Measurements from ENCODE around the gene FKBP10. TPM values are rescaled to one million over a fixed set of nuclear protein-coding genes. Genes with fewer than 3 reads are reported as not detected.

Gene FKBP10
- polyA plus RNA-seq, 1 of the 3 experiments (the other 2 are of a cell fraction) = 360 TPM

- no peak for TF ChIP-seq GATA2 (CRISPR knock-in tag; IDR thresholded peaks at IDR 0.05)
- no peak for TF ChIP-seq TCF12 (IDR thresholded peaks at IDR 0.05)
- TF ChIP-seq POLR2AphosphoS5 (IDR thresholded peaks at IDR 0.05; ENCODE audit: low read depth, low read length) = no peak
- TF ChIP-seq, protein P1, sequence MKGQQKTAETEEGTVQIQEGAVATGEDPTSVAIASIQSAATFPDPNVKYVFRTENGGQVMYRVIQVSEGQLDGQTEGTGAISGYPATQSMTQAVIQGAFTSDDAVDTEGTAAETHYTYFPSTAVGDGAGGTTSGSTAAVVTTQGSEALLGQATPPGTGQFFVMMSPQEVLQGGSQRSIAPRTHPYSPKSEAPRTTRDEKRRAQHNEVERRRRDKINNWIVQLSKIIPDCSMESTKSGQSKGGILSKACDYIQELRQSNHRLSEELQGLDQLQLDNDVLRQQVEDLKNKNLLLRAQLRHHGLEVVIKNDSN (IDR thresholded peaks at IDR 0.05; ENCODE audit: borderline replicate concordance, low read depth) = no peak
Measured at GRCh38 chr17:41803049-41804020, 9.5 kb upstream of the FKBP10 start (continued).

DNA sequence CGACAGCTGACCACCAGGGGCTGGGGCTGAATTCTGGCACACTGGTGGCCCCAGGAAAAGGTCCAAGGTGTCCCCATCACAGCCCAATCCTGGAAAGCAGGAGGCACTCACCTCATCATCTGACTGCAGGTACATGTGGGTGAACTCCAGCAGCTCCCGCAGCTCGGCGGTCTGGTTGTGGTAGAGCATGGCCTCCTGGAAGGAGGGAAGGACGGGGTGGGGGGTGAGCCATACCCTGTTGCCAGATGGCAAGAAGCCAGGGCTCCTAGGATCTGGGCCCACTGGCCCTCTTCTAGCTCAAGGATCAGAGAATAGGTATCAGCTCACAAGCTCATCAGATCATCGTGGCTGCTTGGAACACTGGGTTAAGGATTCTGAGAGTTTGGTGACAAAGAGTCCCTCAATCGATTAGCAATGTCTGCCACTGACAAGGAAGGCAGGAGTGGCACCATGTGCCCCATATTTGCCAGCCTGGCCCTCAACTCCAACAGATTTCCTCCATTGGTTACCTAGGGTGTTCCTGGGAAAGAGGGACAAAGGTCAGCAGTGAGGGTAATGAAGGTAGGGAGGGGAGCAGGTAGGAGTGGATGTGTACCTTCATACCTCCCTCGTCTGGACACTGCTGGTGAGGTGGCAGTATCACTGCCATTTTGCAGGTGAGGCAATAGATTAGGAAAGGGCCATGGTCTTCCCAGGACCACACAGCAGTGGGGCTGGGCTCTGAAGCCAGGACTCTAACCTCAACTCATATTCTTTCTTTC, 5.9 kb upstream of the FKBP10 start:
- peaks cover 13% of the 10 kb centered on the region for H4K20me1 ChIP-seq (ENCODE audit: insufficient read depth)
- WGBS (ENCODE audit: low lambda C conversion rate) = 84% methylated on average over 8 of the region's 8 CpGs
- DNase-seq = peak; percentile 24
- H3K9me2 ChIP-seq = no peaks in the 10 kb centered on the region
- H3K79me2 ChIP-seq (ENCODE audit: insufficient read depth) = peaks cover 29% of the 10 kb centered on the region
- no peak for TF ChIP-seq RCOR1 (IDR thresholded peaks at IDR 0.05; ENCODE audit: low read length)
- TF ChIP-seq SMC3 (IDR thresholded peaks at IDR 0.05; ENCODE audit: low read depth, low read length) = no peak
- no peak overlapping the region for H3K27ac ChIP-seq (ENCODE audit: low read depth in 2 of 2, low read length in 1 of 2)
- no peaks in the 10 kb centered on the region for H3K27me3 ChIP-seq (ENCODE audit: insufficient read depth)
- no peaks in the 10 kb centered on the region for H3K9me3 ChIP-seq
- POLR2A ChIA-PET = no interaction called here
- H3K4me3 ChIP-seq (ENCODE audit: low read depth in 2 of 2, low read length in 1 of 2) = no peak overlapping the region
- peaks cover 7 to 8% of the 10 kb centered on the region in 2 experiments for H3K36me3 ChIP-seq (replicated peaks in 1 of 2; ENCODE audit: control insufficient read depth in 1 of 2, insufficient read depth in 2 of 2, low read length in 1 of 2)
- no peak overlapping the region for H3K9ac ChIP-seq
- CTCF ChIA-PET = interaction anchor here (0.6 to 20.2 kb wide), 6 partner anchors 10 to 153 kb away, joined by 3 to 405 read pairs (median 4); partner anchors contain the start of genes HAP1 and JUP
- H3K4me2 ChIP-seq = no peak overlapping the region
- H2AFZ ChIP-seq (ENCODE audit: low read depth) = no peak overlapping the region
- H3F3A ChIP-seq (replicated peaks; ENCODE audit: insufficient read depth) = no peaks in the 10 kb centered on the region
- H3K4me1 ChIP-seq (ENCODE audit: control insufficient read depth in 1 of 2, insufficient read depth in 2 of 2, low read depth in 1 of 2, low read length in 1 of 2) = peaks cover 12 to 15% of the 10 kb centered on the region in 2 experiments; a peak in 2 of 4 replicates

DNA sequence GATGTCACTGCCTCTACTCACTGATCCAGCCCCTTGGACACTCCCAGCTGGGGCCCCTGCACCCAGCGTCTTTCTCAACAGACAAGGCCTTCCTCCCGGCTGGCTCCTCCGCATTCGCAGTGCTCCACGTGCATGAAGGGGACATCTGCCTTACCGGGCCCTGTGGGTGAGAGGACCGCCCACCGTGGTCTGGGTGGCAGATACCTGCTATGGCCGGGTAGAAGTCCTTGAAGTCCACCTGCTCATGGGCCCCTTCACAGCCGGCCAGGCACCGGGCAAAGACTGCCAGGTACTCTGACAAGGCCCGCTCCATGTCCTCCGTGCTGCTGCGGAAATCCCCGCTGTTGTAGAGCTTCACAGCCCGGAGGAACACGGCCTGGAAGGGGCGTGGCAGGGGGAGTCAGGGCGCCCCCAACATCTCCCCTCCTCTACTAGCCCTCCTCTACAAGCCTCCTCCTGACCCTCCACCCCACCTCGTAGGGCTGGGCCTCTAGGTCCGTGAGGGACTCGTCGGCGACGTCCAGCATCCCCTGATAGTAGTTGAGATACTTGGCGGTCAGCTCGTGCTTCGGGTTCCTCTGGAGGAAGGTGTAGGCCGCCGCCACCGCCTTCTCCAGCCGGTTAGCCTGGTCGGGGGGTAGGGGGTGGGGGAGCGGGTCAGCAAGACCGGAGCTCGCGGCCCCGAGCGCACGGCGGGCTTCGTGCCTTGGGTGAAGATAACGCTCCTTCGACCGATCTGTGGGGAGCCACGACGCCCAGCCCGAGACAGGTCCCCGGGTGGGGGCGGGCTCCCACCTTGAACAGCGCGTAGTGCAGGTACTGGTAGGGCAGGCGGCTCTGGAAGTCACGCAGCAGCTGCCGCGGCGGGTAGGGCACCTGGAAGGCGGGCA, 1.9 kb upstream of the FKBP10 start:
- peak overlapping the region; percentile 80 to 87; a peak in 3 of 4 replicates for H3K27ac ChIP-seq (ENCODE audit: low read depth in 2 of 2, low read length in 1 of 2)
- 42% methylated on average over 27 of the region's 58 CpGs for WGBS (ENCODE audit: low lambda C conversion rate)
- no peaks in the 10 kb centered on the region for H3F3A ChIP-seq (replicated peaks; ENCODE audit: insufficient read depth)
- TF ChIP-seq NFIC (IDR thresholded peaks at IDR 0.05; ENCODE audit: borderline replicate concordance) = no peak
- TF ChIP-seq CHD2 (IDR thresholded peaks at IDR 0.05; ENCODE audit: low read length, partially characterized antibody) = no peak
- TF ChIP-seq NRF1 (IDR thresholded peaks at IDR 0.05; ENCODE audit: low read depth, low read length) = no peak
- no peak for TF ChIP-seq MAX (IDR thresholded peaks at IDR 0.05; ENCODE audit: low read depth)
- TF ChIP-seq FOXJ3 (CRISPR knock-in tag; IDR thresholded peaks at IDR 0.05) = no peak
- TF ChIP-seq MXI1 (IDR thresholded peaks at IDR 0.05; ENCODE audit: low read depth, low read length) = no peak
- TF ChIP-seq, protein P2, sequence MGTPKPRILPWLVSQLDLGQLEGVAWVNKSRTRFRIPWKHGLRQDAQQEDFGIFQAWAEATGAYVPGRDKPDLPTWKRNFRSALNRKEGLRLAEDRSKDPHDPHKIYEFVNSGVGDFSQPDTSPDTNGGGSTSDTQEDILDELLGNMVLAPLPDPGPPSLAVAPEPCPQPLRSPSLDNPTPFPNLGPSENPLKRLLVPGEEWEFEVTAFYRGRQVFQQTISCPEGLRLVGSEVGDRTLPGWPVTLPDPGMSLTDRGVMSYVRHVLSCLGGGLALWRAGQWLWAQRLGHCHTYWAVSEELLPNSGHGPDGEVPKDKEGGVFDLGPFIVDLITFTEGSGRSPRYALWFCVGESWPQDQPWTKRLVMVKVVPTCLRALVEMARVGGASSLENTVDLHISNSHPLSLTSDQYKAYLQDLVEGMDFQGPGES (IDR thresholded peaks at IDR 0.05; ENCODE audit: low read depth, low read length) = no peak
- TF ChIP-seq YY1 (IDR thresholded peaks at IDR 0.05; ENCODE audit: low read depth) = no peak
- TF ChIP-seq TCF12 (IDR thresholded peaks at IDR 0.05) = no peak
- no peak for TF ChIP-seq POLR2AphosphoS5 (IDR thresholded peaks at IDR 0.05; ENCODE audit: low read depth, low read length)
- TF ChIP-seq FOSL2 (IDR thresholded peaks at IDR 0.05; ENCODE audit: borderline replicate concordance, low read depth) = no peak
- POLR2A ChIA-PET = interaction anchor here (0.6 to 2.4 kb wide), 5 partner anchors 24 to 1386 kb away, joined by 3 to 12 read pairs (median 4); partner anchors contain the start of genes EIF1, JUP and KLHL11
- DNase-seq = peak; percentile 71
- H3K36me3 ChIP-seq (replicated peaks in 1 of 2; ENCODE audit: control insufficient read depth in 1 of 2, insufficient read depth in 2 of 2, low read length in 1 of 2) = peaks cover 7 to 8% of the 10 kb centered on the region in 2 experiments
- CTCF ChIA-PET = interaction anchor here (0.7 to 20.2 kb wide), 24 partner anchors 10 to 308 kb away, joined by 3 to 405 read pairs (median 5); partner anchors contain the start of genes CNP, HAP1, JUP and KLHL11
- H2AFZ ChIP-seq (ENCODE audit: low read depth) = peak overlapping the region; percentile 92
- H3K79me2 ChIP-seq (ENCODE audit: insufficient read depth) = peaks cover 65% of the 10 kb centered on the region
- H3K27me3 ChIP-seq (ENCODE audit: insufficient read depth) = no peaks in the 10 kb centered on the region
- H3K9me3 ChIP-seq = no peaks in the 10 kb centered on the region
- peak overlapping the region; percentile 75 to 93 for H3K4me3 ChIP-seq (ENCODE audit: low read depth in 2 of 2, low read length in 1 of 2)
- peak overlapping the region; percentile 87 for H3K9ac ChIP-seq
- peak overlapping the region; percentile 99 for H3K4me2 ChIP-seq
- peaks cover 13% of the 10 kb centered on the region for H4K20me1 ChIP-seq (ENCODE audit: insufficient read depth)
- H3K9me2 ChIP-seq = no peaks in the 10 kb centered on the region
- H3K4me1 ChIP-seq (ENCODE audit: control insufficient read depth in 1 of 2, insufficient read depth in 2 of 2, low read depth in 1 of 2, low read length in 1 of 2) = peaks cover 15 to 24% of the 10 kb centered on the region in 2 experiments; a peak in 2 of 4 replicates
